ENCODE results near the gene PCDHA10.

Gene PCDHA10

GRCh38 chr5:140883927-140884697, 28.4 kb downstream of the PCDHA10 start:
- no peak for DNase-seq

DNA sequence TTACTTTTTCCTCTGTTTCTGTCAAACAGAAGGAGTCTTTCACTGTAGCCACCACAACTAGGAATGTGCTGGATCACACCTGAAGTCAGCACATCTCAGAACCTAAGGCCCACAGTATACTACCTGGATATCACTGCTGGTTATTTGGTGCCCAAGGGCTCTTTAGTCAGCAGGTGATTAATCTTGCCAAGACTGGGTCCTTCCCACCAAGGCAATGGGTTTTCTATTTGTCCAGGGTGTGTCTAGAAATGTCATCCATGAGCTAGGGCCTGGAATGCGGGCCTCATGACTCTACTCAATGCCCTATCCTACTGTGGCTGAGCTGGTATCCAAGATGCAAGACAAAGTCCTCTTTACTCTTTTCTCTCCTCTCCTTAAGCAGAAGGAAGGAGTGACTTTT, 60.6 kb downstream of the PCDHA10 start:
- DNase-seq: no peak
